ENCODE measurements around the gene DRD1. TPM values are rescaled to one million over a fixed set of nuclear protein-coding genes. Genes with fewer than 3 reads are reported as not detected.

Gene DRD1
- total and polyA plus RNA-seq, 2 of the 4 experiments (the other 2 are of a cell fraction), result 0.18 to 0.19 TPM

Other genes starting within 250 kb of the DRD1 start
- 342 and 410 TPM in 2 replicates for gene SFXN1, start 34.4 kb upstream of the DRD1 start, total RNA-seq (2012; rRNA removed)
- 105 and 131 TPM in 2 replicates for gene SFXN1, start 34.4 kb upstream of the DRD1 start, polyA plus RNA-seq (2012; rRNA removed)
- not detected in 2 replicates for gene HRH2, start 213.9 kb upstream of the DRD1 start, total RNA-seq (2012; rRNA removed)
- gene HRH2, start 213.9 kb upstream of the DRD1 start, polyA plus RNA-seq (2012; rRNA removed), result not detected in 2 replicates

All from IMR-90 (cell line).